HEK293 (cell line): ENCODE data around the gene CSMD2.

Source experiments
- CTCF ChIA-PET: fragments of 350-600 bp; formaldehyde crosslinking; extraction: SDS; loops from one replicate; lab custom pipeline; 2021; ENCODE audit warnings: antibody characterized with exemption; lab: Yijun Ruan, JAX
- POLR2A ChIA-PET: fragments of 300-600 bp; formaldehyde crosslinking; extraction: SDS; loops from one replicate; lab custom pipeline; 2020; ENCODE audit warnings: antibody characterized with exemption, inconsistent platforms; lab: Yijun Ruan, JAX
- H3K27ac ChIP-seq: fragments of 200-500 bp; sonication (Bioruptor generic); 2 replicates; pipeline ENCODE4 v1.5.1; 2014; ENCODE audit warnings: low read depth, low read length, control low read depth, inconsistent platforms; ENCODE audit errors: extremely low read depth
- H3K36me3 ChIP-seq, 2 experiments: fragments of 200-500 bp in 1 of 2; sonication (Bioruptor generic) in 1 of 2; 1 replicate in 1 of 2; 2 replicates in 1 of 2; pipeline ENCODE4 v1.5.1; 2014 to 2017; ENCODE audit warnings: inconsistent platforms in 2 of 2, low read length in 2 of 2; ENCODE audit not compliant: control insufficient read depth in 2 of 2, insufficient read depth in 1 of 2
- H3K4me1 ChIP-seq: fragments of 200-500 bp; sonication (Bioruptor generic); 2 replicates; pipeline ENCODE4 v1.5.1; 2014; ENCODE audit warnings: mild to moderate bottlenecking, low read length, inconsistent platforms; ENCODE audit not compliant: control insufficient read depth, insufficient read depth
- H3K4me3 ChIP-seq: 2 replicates; pipeline ENCODE4 v1.5.1; 2011; ENCODE audit warnings: low read depth, mild to moderate bottlenecking, control low read depth, low read length, moderate library complexity
- H3K9me3 ChIP-seq: fragments of 200-500 bp; sonication (Bioruptor generic); 2 replicates; pipeline ENCODE4 v1.5.1; 2014; ENCODE audit warnings: low read depth, low read length, inconsistent platforms; ENCODE audit not compliant: control insufficient read depth, insufficient read depth
- BCL11A ChIP-seq: fragments of 450-650 bp; formaldehyde crosslinking; IDR thresholded peaks from 2 replicates; pipeline ENCODE4 v1.5.1; 2016; ENCODE audit warnings: low read depth, missing biosample characterization, missing genetic modification characterization
- KLF17 ChIP-seq: fragments of 450-650 bp; formaldehyde crosslinking; IDR thresholded peaks from 2 replicates; pipeline ENCODE4 v1.5.1; 2016; ENCODE audit warnings: missing biosample characterization, missing genetic modification characterization
- PBX3 ChIP-seq: sonication (generic); formaldehyde crosslinking; IDR thresholded peaks from 2 replicates; pipeline ENCODE4 v1.8.1; 2022; ENCODE audit warnings: mild to moderate bottlenecking, moderate library complexity, missing genetic modification reagents
- REPIN1 ChIP-seq: fragments of 450-650 bp; formaldehyde crosslinking; IDR thresholded peaks from 2 replicates; pipeline ENCODE4 v1.5.1; 2017; ENCODE audit warnings: missing biosample characterization, missing genetic modification characterization, low read depth
- ZNF10 ChIP-seq: fragments of 450-650 bp; formaldehyde crosslinking; IDR thresholded peaks from 2 replicates; pipeline ENCODE4 v1.5.1; 2017; ENCODE audit warnings: missing biosample characterization, missing genetic modification characterization
- ZNF121 ChIP-seq: fragments of 450-650 bp; formaldehyde crosslinking; IDR thresholded peaks from 2 replicates; pipeline ENCODE4 v1.5.1; 2016; ENCODE audit warnings: missing biosample characterization, missing genetic modification characterization
- ZNF19 ChIP-seq: fragments of 450-650 bp; formaldehyde crosslinking; IDR thresholded peaks from 2 replicates; pipeline ENCODE4; 2016; ENCODE audit warnings: missing biosample characterization, missing genetic modification characterization, low read depth
- ZNF248 ChIP-seq: fragments of 450-650 bp; formaldehyde crosslinking; IDR thresholded peaks from 2 replicates; pipeline ENCODE4 v1.5.1; 2017; ENCODE audit warnings: missing biosample characterization, missing genetic modification characterization
- ZNF26 ChIP-seq: fragments of 450-650 bp; formaldehyde crosslinking; IDR thresholded peaks from 2 replicates; pipeline ENCODE4 v1.5.1; 2016; ENCODE audit warnings: missing biosample characterization, missing genetic modification characterization
- ZNF404 ChIP-seq: fragments of 450-650 bp; formaldehyde crosslinking; IDR thresholded peaks from 2 replicates; pipeline ENCODE4 v1.5.1; 2017; ENCODE audit warnings: missing biosample characterization, missing genetic modification characterization
- ZNF529 ChIP-seq: fragments of 450-650 bp; formaldehyde crosslinking; IDR thresholded peaks from 2 replicates; pipeline ENCODE4 v1.5.1; 2017; ENCODE audit warnings: missing genetic modification characterization, missing biosample characterization; ENCODE audit not compliant: insufficient replicate concordance
- ZNF596 ChIP-seq: fragments of 450-650 bp; IDR thresholded peaks from 2 replicates; pipeline ENCODE4 v1.5.0; 2018; ENCODE audit warnings: missing biosample characterization, mild to moderate bottlenecking, missing genetic modification characterization, moderate library complexity
- ZNF76 ChIP-seq: fragments of 450-650 bp; formaldehyde crosslinking; IDR thresholded peaks from 2 replicates; pipeline ENCODE4; 2016; ENCODE audit warnings: low read depth, missing biosample characterization, missing genetic modification characterization, borderline replicate concordance
- ZXDB ChIP-seq: fragments of 450-650 bp; formaldehyde crosslinking; IDR thresholded peaks from 2 replicates; pipeline ENCODE4 v1.5.1; 2016; ENCODE audit warnings: missing biosample characterization, missing genetic modification characterization
- TF ChIP-seq, protein P1 (sequence below): fragments of 450-650 bp; formaldehyde crosslinking; IDR thresholded peaks from 2 replicates; pipeline ENCODE4 v1.5.1; 2016; ENCODE audit warnings: missing biosample characterization, missing genetic modification characterization
- TF ChIP-seq, protein P2 (sequence below): fragments of 450-650 bp; formaldehyde crosslinking; conservative IDR thresholded peaks from 2 replicates; pipeline ENCODE4 v1.5.1; 2016; ENCODE audit warnings: low read depth, missing biosample characterization, missing genetic modification characterization
- TF ChIP-seq, protein P3 (sequence below): fragments of 450-650 bp; IDR thresholded peaks from 2 replicates; pipeline ENCODE4 v1.5.1; 2018; ENCODE audit warnings: missing biosample characterization, missing genetic modification characterization
- TF ChIP-seq, protein P4 (sequence below): fragments of 450-650 bp; formaldehyde crosslinking; IDR thresholded peaks from 2 replicates; pipeline ENCODE4 v1.5.1; 2017; ENCODE audit warnings: missing biosample characterization, missing genetic modification characterization
- TF ChIP-seq, protein P5 (sequence below): fragments of 450-650 bp; IDR thresholded peaks from 2 replicates; pipeline ENCODE4 v1.5.1; 2018; ENCODE audit warnings: missing biosample characterization, mild to moderate bottlenecking, missing genetic modification characterization

Gene CSMD2

GRCh38 chr1:33738536-33738935 lies 426.5 kb downstream of the CSMD2 start:
- TF ChIP-seq ZNF10 (tag by site-specific recombination): no peak
- TF ChIP-seq REPIN1 (tag by site-specific recombination): no peak
- TF ChIP-seq, protein P1, sequence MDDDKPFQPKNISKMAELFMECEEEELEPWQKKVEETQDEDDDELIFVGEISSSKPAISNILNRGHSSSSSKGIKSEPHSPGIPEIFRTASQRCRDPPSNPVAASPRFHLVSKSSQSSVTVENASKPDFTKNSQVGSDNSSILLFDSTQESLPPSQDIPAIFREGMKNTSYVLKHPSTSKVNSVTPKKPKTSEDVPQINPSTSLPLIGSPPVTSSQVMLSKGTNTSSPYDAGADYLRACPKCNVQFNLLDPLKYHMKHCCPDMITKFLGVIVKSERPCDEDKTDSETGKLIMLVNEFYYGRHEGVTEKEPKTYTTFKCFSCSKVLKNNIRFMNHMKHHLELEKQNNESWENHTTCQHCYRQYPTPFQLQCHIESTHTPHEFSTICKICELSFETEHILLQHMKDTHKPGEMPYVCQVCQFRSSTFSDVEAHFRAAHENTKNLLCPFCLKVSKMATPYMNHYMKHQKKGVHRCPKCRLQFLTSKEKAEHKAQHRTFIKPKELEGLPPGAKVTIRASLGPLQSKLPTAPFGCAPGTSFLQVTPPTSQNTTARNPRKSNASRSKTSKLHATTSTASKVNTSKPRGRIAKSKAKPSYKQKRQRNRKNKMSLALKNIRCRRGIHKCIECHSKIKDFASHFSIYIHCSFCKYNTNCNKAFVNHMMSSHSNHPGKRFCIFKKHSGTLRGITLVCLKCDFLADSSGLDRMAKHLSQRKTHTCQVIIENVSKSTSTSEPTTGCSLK: no peak
- no peak for TF ChIP-seq ZNF404 (tag by site-specific recombination)
- no peak for TF ChIP-seq ZNF596 (tag by site-specific recombination)
- TF ChIP-seq BCL11A (tag by site-specific recombination): no peak
- TF ChIP-seq, protein P2, sequence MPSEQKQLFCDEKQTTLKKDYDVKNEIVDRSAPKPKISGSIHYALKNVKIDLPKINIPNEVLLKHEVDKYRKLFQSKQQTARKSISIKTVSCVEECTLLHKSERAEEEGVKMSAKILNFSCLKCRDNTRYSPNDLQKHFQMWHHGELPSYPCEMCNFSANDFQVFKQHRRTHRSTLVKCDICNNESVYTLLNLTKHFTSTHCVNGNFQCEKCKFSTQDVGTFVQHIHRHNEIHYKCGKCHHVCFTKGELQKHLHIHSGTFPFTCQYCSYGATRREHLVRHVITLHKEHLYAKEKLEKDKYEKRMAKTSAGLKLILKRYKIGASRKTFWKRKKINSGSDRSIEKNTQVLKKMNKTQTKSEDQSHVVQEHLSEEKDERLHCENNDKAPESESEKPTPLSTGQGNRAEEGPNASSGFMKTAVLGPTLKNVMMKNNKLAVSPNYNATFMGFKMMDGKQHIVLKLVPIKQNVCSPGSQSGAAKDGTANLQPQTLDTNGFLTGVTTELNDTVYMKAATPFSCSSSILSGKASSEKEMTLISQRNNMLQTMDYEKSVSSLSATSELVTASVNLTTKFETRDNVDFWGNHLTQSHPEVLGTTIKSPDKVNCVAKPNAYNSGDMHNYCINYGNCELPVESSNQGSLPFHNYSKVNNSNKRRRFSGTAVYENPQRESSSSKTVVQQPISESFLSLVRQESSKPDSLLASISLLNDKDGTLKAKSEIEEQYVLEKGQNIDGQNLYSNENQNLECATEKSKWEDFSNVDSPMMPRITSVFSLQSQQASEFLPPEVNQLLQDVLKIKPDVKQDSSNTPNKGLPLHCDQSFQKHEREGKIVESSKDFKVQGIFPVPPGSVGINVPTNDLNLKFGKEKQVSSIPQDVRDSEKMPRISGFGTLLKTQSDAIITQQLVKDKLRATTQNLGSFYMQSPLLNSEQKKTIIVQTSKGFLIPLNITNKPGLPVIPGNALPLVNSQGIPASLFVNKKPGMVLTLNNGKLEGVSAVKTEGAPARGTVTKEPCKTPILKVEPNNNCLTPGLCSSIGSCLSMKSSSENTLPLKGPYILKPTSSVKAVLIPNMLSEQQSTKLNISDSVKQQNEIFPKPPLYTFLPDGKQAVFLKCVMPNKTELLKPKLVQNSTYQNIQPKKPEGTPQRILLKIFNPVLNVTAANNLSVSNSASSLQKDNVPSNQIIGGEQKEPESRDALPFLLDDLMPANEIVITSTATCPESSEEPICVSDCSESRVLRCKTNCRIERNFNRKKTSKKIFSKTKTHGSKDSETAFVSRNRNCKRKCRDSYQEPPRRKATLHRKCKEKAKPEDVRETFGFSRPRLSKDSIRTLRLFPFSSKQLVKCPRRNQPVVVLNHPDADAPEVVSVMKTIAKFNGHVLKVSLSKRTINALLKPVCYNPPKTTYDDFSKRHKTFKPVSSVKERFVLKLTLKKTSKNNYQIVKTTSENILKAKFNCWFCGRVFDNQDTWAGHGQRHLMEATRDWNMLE (tag by site-specific recombination): no peak
- TF ChIP-seq ZNF76: no peak
- TF ChIP-seq ZXDB: no peak
- no peak for TF ChIP-seq ZNF26 (tag by site-specific recombination)
- TF ChIP-seq, protein P3, sequence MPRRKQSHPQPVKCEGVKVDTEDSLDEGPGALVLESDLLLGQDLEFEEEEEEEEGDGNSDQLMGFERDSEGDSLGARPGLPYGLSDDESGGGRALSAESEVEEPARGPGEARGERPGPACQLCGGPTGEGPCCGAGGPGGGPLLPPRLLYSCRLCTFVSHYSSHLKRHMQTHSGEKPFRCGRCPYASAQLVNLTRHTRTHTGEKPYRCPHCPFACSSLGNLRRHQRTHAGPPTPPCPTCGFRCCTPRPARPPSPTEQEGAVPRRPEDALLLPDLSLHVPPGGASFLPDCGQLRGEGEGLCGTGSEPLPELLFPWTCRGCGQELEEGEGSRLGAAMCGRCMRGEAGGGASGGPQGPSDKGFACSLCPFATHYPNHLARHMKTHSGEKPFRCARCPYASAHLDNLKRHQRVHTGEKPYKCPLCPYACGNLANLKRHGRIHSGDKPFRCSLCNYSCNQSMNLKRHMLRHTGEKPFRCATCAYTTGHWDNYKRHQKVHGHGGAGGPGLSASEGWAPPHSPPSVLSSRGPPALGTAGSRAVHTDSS (tag by site-specific recombination): no peak
- TF ChIP-seq ZNF529: no peak
- TF ChIP-seq KLF17: no peak
- no peak for TF ChIP-seq ZNF121 (tag by site-specific recombination)
- no peaks in the 10 kb centered on the region for H3K36me3 ChIP-seq
- H3K9me3 ChIP-seq: no peaks in the 10 kb centered on the region
- no peak overlapping the region for H3K4me3 ChIP-seq
- no peaks in the 10 kb centered on the region for H3K4me1 ChIP-seq
- ChIA-PET POLR2A (no interaction called here), CTCF (interaction anchor here (1.4 kb wide), 1 partner anchor 106 kb away, joined by 3 read pairs; no protein-coding TSS in a partner anchor)
- no peak overlapping the region for H3K27ac ChIP-seq

DNA sequence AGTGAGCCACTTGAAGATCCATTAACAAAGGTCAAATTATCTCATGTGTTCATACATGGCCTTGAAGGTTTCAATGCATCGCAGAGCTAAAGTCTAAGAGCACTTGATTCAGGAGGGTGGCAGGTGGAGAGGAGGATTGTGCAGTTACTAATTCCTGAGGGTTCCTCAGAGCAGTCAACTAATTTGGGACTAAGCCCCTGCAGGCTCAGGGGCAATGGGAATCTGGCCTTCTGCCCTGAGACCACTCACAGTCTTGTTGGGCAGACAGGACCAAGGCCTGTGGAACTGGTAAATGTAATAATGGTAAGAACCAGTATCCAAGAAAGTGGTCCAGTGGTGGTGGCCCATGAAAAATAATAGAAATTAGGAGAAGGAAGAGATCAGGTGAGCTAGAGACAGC lies 428.5 kb downstream of the CSMD2 start:
- no peaks in the 10 kb centered on the region for H3K36me3 ChIP-seq
- H3K9me3 ChIP-seq: no peaks in the 10 kb centered on the region
- no peak overlapping the region for H3K4me3 ChIP-seq
- H3K27ac ChIP-seq: no peak overlapping the region
- POLR2A ChIA-PET: no interaction called here
- no peaks in the 10 kb centered on the region for H3K4me1 ChIP-seq
- CTCF ChIA-PET: interaction anchor here (0.6 to 1.9 kb wide), 6 partner anchors 11 to 1007 kb away, joined by 3 to 10 read pairs (median 4); no protein-coding TSS in a partner anchor
- TF ChIP-seq ZNF248 (tag by site-specific recombination): no peak
- TF ChIP-seq, protein P4, sequence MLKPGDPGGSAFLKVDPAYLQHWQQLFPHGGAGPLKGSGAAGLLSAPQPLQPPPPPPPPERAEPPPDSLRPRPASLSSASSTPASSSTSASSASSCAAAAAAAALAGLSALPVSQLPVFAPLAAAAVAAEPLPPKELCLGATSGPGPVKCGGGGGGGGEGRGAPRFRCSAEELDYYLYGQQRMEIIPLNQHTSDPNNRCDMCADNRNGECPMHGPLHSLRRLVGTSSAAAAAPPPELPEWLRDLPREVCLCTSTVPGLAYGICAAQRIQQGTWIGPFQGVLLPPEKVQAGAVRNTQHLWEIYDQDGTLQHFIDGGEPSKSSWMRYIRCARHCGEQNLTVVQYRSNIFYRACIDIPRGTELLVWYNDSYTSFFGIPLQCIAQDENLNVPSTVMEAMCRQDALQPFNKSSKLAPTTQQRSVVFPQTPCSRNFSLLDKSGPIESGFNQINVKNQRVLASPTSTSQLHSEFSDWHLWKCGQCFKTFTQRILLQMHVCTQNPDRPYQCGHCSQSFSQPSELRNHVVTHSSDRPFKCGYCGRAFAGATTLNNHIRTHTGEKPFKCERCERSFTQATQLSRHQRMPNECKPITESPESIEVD: no peak
- TF ChIP-seq, protein P5, sequence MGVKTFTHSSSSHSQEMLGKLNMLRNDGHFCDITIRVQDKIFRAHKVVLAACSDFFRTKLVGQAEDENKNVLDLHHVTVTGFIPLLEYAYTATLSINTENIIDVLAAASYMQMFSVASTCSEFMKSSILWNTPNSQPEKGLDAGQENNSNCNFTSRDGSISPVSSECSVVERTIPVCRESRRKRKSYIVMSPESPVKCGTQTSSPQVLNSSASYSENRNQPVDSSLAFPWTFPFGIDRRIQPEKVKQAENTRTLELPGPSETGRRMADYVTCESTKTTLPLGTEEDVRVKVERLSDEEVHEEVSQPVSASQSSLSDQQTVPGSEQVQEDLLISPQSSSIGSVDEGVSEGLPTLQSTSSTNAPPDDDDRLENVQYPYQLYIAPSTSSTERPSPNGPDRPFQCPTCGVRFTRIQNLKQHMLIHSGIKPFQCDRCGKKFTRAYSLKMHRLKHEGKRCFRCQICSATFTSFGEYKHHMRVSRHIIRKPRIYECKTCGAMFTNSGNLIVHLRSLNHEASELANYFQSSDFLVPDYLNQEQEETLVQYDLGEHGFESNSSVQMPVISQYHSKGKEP (tag by site-specific recombination): no peak
- no peak for TF ChIP-seq PBX3 (CRISPR knock-in tag)
- no peak for TF ChIP-seq ZNF19
